ENCODE measurements around the gene L2HGDH. TPM values are rescaled to one million over a fixed set of nuclear protein-coding genes. Genes with fewer than 3 reads are reported as not detected.
A peak's percentile ranks its signal among the peaks of the same experiment; 100 is the strongest.
"Not testable (repeated sequence)": the region's sequence is repeated elsewhere in the genome, so short reads cannot be mapped to it uniquely, and the experiment has no call there.

The L2HGDH gene
- total RNA-seq: 4.6 TPM

DNA sequence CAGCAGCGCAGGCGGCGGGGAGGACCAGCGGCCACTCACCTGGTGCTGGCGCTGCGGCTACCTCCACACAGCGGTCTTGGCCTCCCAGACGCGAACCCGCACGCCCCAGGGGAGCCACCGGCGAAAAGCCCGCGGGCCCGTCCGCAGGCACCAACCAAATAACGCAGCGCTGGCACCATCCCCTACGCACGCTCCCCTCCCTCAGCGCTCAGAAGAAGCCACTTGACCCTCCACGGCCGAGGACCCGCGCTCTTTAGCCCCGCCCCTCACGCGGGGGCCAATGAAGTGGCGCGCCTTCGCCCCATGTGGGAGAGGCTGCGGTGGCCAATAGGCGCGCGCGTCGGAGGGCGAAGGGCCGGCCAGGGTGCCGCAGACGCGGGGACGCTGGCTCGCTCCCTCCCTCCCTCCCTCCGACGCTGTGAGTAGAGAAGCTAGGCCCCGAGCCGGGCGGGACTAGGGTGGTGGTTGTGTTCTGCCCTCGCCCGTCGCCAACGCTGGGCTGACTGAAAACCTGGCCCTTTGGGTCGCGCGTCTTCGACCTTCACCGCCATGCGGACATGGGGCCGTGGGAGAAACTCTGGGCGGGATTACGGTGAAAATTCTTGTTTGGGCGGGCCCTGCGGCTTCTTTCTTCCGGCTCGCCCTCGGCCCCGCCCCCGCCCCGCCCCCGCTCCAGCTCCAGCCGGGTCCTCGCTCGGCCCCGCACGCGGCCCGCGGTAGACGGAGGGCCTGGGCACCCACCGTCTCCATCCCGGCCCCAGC lies at the start of gene L2HGDH, which contains the start of gene DMAC2L:
L2HGDH (minus strand) TSS at position 258 of the 762 bp plus-strand sequence; CDS start at position 179, 79 bp downstream.
DMAC2L (plus strand) TSS at position 353 of the 762 bp plus-strand sequence. CDS start 9,164 bp downstream, outside the sequence.
- ATAC-seq (peak; percentile 100), DNase-seq (ENCODE audit: low spot score) (peak; percentile 95)
- intact Hi-C loops (cut with DNase I): no loop called here

DNA sequence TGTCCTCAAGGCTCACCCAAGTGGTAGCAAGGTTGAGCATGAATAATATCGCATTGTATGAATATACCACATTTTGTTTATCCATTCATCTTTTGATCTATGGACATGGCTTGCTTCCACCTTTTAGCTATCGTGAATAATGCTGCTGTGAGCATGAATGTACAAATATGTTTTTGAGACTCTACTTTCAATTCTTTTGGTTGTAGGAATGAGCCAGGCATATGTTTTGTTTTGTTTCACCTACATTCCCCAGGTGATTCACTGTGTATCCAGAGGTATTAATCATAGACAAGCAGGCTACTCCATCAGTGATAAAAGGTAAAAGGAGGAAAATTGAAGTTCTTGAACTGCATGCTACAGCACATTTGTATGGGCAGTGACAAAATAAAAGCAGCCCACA lies 48.8 kb upstream of the L2HGDH start:
- ATAC-seq (no peak), DNase-seq (ENCODE audit: low spot score) (no peak)
- intact Hi-C loops (cut with DNase I): no loop called here

DNA sequence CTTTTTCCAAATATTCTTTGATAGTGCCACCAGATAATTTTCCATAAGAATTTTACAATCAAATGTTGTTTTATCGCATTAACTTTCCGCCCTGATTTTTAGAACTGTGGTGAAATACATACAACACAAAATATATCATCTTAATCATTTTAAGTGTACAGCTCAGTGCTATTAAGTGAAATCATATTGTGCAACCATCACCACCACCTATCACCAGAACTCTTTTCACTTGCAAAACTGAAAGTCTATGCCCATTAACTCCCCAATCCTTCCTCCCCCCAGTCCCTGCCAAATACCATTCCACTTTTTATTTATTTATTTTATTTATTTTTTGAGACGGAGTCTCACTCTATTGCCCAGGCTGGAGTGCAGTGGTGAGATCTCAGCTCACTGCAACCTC lies 48.1 kb upstream of the L2HGDH start:
- DNase-seq (ENCODE audit: low spot score) (no peak), ATAC-seq (no peak)
- intact Hi-C loops (cut with DNase I): no loop called here

DNA sequence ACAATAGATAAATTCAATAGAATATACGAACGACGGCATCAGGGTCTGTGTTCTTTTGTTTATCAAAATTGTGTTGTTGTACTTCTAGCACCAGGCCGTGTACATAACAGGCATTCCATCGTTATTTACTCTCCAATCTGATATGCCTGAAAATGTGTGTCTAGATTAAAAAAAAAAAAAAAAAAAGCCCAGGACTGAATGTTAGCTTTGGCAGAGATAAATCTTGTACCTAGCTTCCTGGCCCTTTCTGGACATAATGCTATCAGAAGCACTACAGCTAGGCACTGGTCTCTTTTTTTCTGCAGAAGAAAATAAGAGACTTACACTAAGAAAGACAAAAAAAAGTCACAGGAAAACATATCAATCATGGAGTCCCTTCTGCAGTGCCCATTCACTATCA lies 47.6 kb upstream of the L2HGDH start:
- intact Hi-C loops (cut with DNase I): no loop called here
- ATAC-seq (no peak), DNase-seq (ENCODE audit: low spot score) (no peak)

DNA sequence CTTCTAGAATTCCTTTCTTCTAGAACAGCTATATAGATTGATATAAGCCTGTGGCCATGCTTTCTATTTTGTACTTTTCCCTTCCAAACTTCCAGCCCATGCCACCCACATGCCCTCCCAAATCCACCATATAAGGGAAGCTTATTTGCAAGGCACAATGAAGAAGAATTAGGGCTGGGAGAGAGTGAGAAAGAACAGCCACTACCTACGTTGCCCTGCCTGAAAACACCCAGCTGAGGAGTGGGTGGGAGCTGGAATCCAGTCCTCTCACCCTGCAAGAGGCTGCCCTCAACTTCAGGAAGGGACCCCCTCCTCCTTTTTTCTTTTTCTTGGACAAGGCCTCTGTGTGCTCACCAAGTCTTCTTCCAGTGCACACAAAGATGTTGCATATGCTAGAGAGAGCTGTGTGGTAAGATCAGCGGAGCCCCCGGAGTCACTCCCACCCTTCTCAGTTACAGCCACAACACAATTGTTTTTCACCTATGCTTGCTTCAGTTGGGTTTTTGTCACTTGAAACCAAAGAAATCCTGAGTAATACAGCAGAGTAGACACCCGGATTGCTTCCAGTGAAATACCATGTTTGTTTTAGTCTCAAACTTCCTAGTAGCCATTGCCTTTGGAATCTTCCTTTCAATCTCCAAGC lies 45.8 kb upstream of the L2HGDH start:
- no peak for DNase-seq (ENCODE audit: low spot score)
- intact Hi-C loops (cut with DNase I): no loop called here
- ATAC-seq: no peak

DNA sequence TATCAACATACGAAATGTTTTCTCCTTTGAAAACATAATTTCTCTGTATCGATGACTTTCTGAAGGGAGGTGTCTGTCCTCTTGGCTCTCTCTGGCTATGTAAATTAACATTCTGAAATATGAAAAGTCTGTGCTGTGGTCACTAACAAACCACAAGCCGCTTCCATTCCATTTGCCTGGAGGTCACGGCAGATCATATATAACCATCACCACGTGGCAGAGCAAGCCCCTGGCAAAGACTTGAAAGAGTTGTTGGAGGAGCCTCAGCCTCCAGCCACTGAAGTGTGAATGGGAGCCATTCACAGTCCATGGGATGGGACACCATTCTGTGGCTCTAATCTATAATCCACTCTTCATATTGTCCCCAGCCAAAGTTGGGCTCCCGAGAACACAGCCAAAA lies 45.1 kb upstream of the L2HGDH start:
- DNase-seq (ENCODE audit: low spot score) (no peak), ATAC-seq (no peak)
- intact Hi-C loops (cut with DNase I): no loop called here

DNA sequence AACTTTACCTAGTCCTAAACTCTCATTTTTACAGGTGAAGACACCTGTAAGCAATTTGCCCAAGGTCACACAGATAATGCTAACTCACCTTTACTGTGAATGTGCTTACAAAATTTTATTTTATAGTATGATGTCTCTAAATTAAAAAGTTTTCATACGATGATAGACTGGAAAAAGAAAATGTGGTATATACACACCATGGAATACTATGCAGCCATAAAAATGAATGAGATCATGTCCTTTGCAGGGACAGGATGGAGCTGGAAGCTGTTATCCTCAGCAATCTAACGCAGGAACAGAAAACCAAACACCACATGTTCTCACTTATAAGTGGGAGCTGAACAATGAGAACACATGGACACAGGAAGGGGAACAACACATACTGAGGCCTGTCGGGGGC lies 44.3 kb upstream of the L2HGDH start:
- ATAC-seq; intact Hi-C loops (cut with DNase I); DNase-seq (ENCODE audit: low spot score): not testable (repeated sequence)

DNA sequence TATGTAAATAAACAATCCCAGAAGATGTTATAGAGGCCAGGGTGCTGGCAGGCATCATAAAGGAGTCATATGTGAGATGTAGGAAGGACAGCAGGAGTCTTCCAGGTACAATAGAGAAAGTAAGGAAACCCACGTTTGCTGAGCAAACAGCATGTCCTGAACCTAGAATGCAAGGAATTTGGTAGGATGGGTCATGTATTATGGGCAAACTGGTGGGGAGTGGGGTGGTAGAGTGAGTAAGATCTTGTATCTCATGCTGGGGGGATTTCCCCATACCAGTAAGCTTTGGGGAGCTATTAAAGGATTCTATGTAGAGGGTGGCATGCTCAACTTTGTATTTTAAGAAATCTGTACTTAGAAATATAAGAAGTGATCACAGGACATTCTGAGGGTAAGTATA lies 43.7 kb upstream of the L2HGDH start:
- DNase-seq (ENCODE audit: low spot score) (no peak), ATAC-seq (no peak)
- intact Hi-C loops (cut with DNase I): no loop called here

DNA sequence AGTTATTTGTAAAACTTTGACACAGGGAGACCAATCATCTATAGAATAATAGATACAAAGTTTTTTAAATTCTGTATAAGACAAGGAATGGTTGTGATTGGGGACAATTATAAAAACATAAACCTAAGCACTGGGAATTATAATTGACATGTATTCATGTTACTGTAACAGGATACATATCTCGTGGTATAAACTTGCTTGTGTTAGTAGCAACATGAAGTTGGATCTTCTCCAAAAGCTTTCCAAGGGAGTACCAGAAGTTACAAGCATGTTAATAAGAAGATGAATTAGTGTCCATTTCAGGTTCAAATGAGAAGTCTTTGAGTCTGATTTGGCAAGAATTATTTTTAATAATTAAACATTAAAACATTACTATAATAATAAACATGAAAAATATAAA lies 42.5 kb upstream of the L2HGDH start:
- ATAC-seq (no peak), DNase-seq (ENCODE audit: low spot score) (no peak)
- intact Hi-C loops (cut with DNase I): no loop called here

DNA sequence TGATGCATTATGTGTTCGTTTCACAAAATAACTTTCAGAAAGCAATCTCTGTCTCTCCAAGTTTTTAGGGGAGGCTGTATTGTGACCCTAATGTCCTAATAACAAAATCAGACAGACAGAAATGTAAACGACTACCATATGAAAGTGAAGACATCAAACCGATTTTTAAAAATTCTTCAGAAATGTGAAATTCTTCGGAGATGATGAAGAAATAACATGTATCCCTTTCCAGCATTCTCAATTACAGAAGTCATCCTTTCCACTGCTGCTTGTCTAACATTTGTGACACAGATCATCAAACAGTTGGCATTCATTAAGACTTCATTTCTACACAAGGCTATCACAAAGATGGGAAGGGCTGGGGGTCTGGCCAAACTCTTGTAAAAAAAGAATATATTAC lies 41.1 kb upstream of the L2HGDH start:
- ATAC-seq: no peak
- intact Hi-C loops (cut with DNase I): no loop called here
- no peak for DNase-seq (ENCODE audit: low spot score)

DNA sequence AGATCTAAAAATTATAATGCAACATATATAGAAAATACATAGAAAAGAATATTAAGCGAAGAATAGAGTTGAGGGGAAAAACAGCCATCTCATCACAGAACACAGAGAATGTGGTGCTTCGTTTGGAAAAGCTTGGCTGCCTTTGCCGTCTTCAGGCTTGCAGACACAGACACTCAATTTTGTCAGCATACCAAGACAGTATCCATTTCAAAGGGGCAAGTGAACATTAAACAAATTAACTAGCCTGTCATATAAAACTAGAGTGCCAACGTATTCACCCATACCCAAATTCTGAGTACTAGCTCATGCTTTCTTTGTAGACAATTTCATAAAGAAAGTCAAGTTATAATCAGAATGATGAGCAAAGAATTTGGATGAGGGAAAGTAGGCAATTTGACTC lies 40.6 kb upstream of the L2HGDH start:
- ATAC-seq: no peak
- intact Hi-C loops (cut with DNase I): no loop called here
- no peak for DNase-seq (ENCODE audit: low spot score)

DNA sequence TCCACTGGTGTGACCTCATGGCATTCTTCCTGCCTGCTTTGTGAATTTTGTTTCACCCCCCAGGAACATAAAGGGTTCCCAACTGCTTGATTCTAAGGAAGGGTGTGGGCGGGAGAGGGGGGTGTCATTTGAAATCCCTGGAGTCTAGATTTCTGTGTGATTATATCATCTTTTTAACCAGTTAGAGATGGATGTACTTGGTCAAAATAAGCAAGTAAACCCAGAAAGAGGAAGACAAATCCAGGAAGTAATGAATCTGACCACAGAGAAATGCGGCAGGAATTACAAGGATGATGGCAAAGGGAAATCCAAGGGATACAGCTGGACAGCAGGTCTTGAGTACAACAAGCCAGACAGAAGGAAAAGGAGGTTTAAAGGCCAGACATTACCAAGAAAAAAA lies 38.9 kb upstream of the L2HGDH start:
- DNase-seq (ENCODE audit: low spot score) (no peak), ATAC-seq (no peak)
- intact Hi-C loops (cut with DNase I): no loop called here

DNA sequence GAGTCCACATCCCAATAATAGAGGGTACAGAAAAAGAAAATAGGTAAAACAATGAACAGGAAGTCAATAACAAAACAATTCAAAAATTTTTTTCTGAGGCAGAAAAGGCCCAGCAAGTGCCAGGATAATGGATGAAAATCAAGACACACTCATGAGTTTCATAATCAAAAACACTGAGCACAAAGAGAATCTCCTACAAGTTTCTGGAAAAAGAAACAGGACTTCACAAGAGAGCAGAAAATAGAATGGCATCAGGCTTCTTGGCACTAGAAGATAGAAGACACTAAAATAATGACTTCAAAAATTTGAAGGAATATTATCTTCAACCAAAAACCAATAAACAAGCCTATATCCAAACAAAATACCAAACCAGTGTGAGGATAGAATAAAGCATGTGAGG lies 36.9 kb upstream of the L2HGDH start:
- DNase-seq (ENCODE audit: low spot score): no peak
- intact Hi-C loops (cut with DNase I): no loop called here
- ATAC-seq: no peak

DNA sequence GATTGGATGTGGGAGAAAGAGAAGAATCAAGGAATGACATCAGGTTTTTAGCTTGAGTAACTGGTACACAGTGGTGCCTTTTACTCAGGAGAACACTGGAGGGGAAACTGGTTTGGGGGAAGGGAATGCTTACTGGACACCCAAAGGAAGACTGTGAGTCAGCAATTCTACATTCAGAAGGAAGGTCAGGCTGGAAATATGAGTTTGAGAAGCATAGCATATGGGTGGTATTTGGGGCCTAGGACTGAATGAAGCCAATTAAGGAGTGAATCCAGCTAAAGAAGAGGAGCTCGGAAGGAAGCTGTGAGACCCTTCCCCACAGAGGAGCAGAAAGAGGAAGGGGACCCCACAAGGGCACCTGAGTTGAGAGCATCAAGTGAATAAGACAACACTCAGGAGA lies 35.5 kb upstream of the L2HGDH start:
- peak; percentile 33 for ATAC-seq
- intact Hi-C loops (cut with DNase I): no loop called here
- no peak for DNase-seq (ENCODE audit: low spot score)

DNA sequence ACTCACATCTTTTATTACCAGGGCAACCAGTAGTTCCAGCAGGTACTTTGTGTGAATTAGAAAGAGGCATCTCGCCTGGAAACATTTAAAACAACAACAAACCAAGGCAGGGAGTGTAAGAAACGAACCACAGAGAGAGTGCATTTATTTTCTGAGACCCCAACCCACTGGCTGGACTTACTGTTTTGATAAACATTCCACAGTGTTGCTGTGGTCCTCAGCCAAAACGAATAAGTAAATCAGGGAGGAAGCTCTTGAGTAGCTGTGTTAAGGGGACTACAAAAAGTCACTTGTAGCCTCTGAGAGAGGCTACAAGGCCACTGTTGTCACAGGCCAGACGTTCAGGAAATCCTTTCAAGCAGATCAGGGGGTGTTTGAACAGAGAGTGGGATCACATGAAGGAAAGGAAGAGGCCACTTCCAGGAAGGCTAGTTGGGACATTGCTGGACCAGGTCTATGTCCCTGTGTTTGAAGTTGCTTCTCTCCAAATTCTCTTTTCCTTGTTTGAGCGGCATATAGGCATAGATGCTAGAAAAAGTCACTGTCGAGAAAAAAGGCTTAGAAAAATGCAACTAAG lies 33.9 kb upstream of the L2HGDH start:
- no peak for DNase-seq (ENCODE audit: low spot score)
- intact Hi-C loops (cut with DNase I): no loop called here
- ATAC-seq: no peak

DNA sequence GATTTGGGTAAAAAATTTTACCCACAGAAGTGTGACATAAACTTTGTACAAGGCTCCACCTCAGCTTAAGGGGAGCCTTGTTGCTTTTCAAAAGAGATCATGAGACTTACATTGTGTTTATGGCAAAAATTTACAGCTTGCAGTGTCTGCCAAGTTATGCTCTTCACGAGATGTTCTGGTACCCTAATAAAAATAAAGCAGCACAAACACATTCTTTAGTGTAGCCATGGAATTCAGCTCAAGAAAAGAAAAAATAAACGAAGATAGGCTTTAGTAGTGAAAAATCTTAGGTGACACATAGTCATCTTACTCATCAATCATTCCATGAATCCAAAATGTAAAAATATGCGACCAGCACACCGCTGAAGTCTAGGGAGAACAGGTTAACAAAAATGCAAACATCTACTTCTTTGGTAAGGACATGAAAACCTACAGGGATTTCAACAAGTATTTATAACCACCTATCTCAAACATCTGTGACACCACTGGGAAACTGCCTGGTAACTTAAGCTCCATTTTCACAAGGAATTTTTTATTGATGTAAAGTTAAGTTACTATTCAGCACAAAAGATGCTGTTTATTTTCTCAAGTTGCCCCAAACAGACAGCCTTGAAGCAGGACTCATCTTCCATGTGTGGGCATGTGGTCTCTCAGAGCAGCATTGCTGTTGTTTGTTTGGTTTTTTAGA lies 33.0 kb upstream of the L2HGDH start:
- intact Hi-C loops (cut with DNase I): no loop called here
- ATAC-seq (no peak), DNase-seq (ENCODE audit: low spot score) (no peak)

DNA sequence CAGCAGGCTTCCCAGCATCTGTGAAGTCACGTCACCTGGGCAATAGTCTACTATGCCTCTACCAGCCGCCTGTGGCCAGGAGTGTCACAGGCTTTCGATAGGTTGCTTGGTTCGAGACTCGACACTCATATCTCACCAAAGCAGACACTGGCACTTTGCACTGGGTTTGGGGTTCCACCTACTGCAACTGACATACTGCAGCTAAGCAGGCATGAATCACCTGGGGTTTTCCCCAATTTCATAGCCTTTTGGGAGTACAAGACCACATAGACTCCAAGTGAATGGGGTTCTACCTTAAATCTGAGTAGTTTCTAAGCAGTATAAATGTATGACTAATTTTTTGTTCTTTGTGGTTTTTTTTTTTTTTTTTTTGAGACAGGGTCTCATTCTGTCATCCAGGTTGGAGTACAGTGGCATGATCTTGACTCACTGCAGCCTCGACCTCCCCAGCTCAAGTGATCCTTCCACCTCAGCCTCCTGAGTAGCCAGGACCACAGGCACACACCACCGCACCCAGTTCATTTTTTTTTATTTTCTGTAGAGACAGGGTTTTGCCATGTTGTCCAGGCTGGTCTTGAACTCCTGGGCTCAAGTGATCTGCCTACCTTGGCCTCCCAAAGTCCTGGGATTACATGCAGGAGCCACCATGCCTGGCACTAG lies 32.2 kb upstream of the L2HGDH start:
- ATAC-seq: no peak
- no peak for DNase-seq (ENCODE audit: low spot score)
- intact Hi-C loops (cut with DNase I): no loop called here

DNA sequence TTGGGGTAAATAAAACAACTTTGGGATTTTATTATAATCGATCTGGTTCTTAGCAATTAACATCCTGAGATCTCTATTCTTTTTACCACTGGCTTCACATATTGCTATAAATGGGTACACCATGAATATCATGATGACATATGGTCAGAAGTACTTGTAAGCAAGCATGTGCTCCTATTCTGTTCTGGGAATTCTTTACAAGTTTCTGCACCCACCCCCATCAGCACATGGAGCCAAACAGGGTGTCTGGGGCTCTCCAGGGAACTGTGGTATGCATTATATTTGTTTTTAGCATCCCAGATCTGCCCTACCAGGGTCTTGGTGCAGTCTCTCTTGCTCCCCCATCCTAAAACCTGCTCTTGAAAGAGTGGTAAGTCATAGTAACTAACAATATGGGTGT lies 31.4 kb upstream of the L2HGDH start:
- DNase-seq (ENCODE audit: low spot score) (no peak), ATAC-seq (no peak)
- intact Hi-C loops (cut with DNase I): no loop called here
